SIG-M5 treated with dmso at 0.1 percent for 504 hours (cell line): ENCODE data around the gene PIEZO1.
"Not testable (repeated sequence)": the region's sequence is repeated elsewhere in the genome, so short reads cannot be mapped to it uniquely, and the experiment has no call there.

Source experiments
- DNase-seq: peaks from one replicate; lab custom pipeline; 2025; ENCODE audit not compliant: unreplicated experiment; lab: John Stamatoyannopoulos, UW

PIEZO1 gene, protein sequence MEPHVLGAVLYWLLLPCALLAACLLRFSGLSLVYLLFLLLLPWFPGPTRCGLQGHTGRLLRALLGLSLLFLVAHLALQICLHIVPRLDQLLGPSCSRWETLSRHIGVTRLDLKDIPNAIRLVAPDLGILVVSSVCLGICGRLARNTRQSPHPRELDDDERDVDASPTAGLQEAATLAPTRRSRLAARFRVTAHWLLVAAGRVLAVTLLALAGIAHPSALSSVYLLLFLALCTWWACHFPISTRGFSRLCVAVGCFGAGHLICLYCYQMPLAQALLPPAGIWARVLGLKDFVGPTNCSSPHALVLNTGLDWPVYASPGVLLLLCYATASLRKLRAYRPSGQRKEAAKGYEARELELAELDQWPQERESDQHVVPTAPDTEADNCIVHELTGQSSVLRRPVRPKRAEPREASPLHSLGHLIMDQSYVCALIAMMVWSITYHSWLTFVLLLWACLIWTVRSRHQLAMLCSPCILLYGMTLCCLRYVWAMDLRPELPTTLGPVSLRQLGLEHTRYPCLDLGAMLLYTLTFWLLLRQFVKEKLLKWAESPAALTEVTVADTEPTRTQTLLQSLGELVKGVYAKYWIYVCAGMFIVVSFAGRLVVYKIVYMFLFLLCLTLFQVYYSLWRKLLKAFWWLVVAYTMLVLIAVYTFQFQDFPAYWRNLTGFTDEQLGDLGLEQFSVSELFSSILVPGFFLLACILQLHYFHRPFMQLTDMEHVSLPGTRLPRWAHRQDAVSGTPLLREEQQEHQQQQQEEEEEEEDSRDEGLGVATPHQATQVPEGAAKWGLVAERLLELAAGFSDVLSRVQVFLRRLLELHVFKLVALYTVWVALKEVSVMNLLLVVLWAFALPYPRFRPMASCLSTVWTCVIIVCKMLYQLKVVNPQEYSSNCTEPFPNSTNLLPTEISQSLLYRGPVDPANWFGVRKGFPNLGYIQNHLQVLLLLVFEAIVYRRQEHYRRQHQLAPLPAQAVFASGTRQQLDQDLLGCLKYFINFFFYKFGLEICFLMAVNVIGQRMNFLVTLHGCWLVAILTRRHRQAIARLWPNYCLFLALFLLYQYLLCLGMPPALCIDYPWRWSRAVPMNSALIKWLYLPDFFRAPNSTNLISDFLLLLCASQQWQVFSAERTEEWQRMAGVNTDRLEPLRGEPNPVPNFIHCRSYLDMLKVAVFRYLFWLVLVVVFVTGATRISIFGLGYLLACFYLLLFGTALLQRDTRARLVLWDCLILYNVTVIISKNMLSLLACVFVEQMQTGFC (N-terminal part only)

DNA sequence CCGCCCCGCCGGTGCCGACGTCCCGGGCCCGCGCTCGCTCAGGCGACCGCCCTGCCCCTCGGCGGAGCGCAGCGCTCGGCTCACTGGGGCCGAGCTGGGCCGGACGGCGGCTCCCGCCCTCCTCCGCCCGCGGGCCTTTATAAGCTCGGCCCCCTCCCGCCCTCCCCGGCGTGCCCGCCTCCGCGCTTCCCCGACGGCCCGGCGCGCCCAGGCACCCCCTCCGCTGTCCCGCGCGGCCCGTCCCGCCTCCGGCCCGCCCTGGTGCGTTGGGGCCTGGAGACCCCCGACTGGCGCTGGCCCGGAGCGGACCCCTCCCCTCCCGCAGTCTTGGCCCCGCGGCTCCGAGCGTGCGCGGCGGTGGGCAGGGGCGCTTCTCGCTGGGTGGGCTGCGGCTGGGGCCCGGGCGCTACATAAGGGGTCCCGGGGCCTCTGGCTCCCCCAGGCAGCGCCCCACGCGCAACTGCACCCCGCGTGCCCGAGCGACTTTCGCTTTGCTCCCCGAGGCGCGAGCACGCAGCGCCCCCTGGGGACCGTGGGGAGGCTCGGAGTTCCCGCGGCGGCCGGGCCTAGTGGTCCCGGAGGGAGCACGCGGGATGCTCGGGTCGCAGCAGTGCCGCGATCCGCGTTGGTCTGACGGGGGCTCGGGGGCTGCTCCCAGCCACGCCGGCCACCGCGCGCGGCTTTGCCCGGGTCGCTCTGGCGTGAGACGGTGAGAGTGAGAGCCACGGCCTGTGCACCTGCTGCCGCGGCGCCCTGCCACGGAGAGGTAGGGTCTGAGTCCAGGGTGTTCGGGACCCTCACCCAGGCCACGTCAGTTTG lies at the start of gene PIEZO1:
TSS of gene PIEZO1 (minus strand) at position 115 of the 819 bp plus-strand sequence. CDS start 256 bp downstream, outside the sequence.
- no peak for DNase-seq

DNA sequence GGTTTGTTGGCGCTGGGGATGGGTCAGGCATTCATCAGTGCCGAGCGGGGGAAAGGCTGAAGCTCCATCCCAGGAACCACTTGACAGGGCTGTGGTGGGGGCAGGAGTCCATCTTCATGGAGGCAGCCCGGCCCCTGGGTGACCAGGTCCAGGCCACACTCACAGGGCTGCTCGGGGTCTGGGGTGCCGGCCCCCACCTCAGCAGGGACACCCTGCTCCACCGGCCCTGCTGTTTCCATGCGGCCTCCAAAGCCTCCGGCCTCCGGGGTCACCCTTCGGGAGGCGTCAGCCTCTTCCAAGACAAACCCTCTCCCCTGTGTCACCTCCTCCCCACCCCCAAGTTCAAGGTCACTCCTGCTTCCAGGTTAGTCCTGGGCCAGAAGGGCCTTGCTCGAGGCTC lies 49.6 kb upstream of the PIEZO1 start:
- no peak for DNase-seq

DNA sequence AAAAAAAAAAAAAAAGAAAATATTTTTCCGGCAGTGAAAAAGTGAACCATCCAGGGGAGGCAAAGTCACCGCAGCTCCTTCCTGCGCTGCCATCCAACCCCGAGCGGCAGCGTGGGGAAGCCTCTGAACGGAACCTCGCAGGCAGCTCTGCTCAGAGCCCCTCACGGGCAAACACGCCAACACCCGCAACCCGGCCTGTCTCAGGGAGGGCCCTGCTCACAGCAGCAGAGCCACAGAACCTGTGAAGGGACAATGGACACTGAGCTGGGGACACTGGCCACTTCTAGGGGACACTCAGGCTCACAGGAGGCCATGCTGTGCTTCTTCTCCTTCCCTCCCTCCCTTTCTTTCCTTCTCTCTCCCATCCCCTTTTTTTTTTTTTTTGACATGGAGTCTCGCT lies 48.1 kb upstream of the PIEZO1 start:
- DNase-seq, result no peak

DNA sequence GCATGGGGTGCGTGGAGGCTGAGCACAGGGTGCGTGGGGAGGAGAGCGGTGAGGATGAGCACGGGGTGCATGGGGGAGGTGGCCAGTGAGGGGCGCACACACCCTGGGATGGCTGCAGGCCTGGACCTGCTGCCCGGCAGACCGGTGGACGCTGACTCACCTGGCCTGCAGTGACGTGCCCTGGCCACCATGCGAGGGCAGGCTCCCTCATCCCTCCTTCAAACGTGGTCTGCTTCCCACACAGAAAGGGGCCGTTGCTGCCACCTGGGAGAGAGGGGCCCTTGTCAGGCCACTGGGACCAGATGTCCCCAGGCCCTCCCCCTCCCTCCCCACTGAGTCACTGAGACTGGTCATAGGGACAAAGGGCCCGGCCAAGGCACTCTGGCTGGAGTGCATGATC lies 46.8 kb upstream of the PIEZO1 start:
- DNase-seq, result no peak

DNA sequence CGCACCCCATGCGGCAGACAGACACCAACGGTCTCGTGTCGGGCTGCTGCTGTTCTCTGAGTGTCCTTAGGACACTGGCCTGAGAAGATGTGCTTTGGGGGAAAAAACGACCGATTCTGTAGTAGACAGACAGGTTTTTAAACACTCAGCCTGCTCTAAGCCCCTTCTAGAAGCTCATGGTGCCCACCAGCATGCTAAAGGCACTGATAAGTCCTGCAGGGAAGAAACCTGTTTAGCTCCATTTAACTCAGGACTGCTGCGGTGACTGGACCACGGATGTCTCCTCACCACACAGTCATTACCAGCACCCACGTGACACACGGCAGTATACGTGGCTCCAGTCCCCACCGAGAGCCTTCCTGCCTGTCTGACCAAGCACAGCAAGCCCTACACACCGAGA lies 45.8 kb upstream of the PIEZO1 start:
- DNase-seq, result no peak

DNA sequence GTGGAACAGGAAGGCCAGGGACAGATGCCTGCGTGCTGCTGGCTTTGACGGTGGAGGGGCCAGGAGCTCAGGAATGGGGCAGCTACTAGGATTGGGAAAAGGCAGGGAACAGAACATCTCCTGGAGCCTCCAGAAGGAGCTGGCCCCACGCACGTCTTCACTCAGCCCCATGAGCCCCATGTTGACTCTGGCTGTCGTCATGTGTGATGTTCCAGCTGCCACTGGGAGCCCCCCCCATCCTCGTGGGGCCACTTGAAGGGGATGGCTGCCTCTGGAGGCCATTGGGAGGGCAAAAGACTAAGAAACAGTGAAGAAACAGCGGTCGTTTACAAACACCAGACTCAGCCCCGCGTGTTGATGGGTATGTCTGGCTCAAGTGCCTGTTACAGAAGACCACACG lies 45.2 kb upstream of the PIEZO1 start:
- DNase-seq, result no peak

DNA sequence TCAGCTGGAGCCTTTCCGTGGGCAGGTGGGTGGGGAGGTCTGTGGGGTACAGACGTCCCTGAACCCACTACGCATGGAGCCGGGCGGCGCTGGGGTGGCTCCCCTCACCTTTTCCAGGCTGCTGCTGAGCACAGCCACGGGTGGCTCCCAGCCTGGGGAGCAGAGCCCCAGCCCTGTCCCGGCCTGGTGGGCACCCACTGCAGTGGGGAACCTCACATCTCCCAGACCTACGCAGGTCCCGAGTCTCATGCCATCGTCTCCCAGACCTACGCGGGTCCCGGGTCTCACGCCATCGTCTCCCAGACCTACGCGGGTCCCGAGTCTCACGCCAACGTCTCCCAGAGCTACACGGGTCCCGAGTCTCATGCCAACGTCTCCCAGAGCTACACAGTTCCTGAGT lies 43.7 kb upstream of the PIEZO1 start:
- DNase-seq, result no peak

DNA sequence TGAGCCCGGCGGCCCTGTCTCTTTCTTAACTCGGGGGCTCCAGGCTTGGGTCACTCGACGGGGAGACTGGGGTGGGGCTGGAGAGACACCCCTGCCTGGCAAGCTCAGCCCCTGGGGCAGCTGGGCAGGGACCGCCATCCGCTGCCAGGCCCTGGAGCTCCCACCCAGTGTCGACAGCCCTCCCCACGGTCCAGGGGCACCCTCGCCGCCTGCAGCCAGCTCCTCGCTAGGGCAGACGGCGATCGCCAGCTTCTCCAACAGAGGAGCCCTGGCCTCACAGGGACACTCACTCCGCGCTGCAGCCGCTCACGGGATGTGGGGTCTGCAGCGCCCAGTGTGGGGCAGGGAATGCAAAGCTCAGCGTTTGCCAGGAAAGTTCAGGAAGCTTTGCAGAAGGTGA lies 42.7 kb upstream of the PIEZO1 start:
- no peak for DNase-seq

DNA sequence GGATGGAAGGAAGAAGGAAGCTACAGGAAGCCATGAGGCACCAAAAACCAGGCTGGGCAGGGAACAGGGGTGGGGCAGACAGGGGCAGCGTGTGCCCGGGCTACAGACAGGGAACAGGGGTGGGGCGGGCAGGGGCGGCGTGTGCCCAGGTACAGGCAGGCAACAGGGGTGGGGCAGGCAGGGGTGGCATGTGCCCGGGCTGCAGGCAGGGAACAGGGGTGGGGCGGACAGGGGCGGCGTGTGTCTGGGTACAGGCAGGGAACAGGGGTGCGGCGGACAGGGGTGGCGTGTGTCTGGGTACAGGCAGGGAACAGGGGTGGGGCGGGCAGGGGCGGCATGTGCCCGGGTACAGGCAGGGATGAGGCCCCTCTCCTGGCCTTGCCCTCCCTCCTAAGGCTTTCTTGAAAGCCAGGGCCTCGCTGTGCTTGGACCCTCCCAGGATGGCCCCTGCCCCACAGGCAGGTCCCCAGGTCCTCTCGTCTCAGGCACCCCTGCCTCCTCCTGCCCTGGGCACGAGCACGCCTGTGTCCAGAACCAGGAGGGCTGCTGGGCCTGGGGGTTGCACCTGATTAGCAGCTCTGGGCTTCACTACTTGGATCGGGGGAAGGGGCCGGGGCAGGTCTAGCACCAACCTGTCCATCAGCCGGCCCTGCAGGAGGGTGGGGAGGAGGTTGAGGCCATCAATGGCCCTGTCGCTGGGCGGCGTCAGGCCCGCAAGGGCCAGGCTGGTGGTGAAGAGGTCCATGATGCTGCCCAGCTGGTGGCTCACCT lies 41.2 kb upstream of the PIEZO1 start:
- no peak for DNase-seq

DNA sequence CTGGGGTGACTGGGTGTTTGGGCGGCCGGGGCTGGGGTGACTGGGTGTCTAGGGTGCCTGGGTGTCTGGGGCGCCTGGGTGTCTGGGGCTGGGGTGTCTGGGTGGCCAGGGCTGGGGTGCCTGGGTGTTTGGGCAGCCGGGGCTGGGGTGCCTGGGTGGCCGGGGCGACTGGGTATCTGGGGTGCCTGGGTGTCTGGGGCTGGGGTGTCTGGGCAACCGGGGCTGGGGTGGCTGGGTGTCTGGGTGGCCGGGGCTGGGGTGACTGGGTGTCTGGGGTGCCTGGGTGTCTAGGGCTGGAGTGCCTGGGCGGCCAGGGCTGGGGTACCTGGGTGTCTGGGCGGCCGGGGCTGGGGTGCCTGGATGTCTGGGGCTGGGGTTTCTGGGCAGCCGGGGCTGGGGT lies 40.1 kb upstream of the PIEZO1 start:
- no peak for DNase-seq

DNA sequence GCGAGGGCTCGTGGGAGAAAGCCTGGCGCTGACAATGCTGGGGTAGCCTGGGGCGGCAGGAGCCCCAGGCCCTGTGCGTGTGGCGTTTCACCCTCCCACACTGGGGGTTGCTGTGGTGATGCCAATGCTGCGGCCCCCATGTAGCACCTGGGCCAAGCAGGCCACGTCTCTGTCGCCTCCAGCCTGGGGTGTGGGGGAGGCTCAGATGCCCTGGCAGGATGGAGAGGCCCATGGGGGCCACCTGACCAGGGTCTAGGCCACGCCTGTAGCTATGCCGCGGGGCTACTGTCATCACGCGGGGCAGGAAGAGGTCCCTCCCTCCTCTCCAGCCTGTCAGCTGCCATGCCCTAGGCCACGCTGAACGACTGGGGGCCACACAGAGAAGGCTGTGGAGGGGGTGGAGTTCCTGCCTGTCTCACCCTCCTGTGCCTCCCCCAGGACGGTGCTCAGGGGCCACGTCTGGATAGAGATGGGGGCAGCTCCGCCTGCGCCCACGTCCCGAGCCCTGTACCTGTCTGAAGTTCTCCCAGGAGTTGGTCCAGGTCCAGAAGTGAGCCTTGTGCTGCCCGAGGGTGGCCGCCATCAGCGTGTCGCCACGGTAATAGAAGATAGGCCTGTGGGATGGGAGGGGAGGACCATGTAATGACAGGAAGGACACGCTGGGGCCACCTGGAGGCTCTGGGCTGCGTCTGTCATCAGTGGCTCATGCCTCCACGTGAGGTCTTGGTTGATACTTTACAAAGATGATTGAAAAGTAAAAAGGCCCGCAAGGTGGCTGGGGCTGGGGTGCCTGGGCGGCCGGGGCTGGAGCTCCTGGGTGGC lies 39.4 kb upstream of the PIEZO1 start:
- DNase-seq, result no peak

DNA sequence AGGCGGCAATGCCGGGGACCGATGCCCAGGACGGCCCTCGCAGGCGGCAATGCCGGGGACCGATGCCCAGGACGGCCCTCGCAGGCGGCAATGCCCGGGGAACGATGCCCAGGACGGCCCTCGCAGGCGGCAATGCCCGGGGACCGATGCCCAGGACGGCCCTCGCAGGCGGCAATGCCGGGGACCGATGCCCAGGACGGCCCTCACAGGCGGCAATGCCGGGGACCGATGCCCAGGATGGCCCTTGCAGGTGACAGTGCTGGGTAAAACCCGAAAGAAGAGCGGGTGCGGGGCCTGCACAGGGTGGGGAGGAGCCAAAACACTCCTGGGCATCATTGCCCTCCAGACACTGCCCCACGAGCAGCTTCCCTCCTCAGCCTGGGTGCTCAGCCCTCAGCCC lies 38.6 kb upstream of the PIEZO1 start:
- not testable (repeated sequence) for DNase-seq

DNA sequence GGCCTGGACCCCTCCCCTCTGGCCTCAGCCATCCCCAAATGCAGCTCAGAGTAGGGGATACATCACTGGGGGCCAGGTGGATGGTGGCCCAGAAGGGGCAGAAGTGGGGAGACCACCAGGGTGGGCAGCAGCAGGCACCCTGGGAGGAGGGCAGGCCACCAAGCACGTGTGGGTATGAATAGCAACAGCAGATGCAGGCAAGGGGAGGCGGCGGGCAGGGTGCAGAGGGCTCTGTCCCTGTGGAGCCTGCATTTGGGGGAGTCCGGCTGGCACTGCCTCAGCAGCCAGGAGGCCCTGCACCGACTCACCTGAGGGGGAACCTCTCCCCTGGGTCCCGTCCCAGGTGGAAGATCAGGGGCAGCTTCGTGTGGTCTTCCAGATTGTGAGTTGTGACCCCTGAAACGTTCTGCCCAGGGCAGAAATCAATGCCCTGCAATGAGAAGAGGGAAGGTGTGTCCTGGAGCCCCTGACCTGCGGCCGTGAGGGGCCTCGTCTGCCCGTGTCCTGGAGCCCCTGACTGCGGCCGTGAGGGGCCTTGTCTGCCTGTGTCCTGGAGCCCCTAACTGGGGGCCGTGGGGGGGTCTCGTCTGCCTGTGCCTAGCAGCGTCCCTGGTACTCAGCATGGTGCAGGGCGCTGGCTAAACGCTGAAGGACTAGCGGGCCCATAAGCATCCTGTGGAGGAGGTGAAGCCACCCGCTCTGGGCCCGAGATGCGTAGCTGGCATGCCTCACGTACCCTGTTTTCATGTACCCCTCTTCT lies 37.4 kb upstream of the PIEZO1 start:
- DNase-seq, result no peak

DNA sequence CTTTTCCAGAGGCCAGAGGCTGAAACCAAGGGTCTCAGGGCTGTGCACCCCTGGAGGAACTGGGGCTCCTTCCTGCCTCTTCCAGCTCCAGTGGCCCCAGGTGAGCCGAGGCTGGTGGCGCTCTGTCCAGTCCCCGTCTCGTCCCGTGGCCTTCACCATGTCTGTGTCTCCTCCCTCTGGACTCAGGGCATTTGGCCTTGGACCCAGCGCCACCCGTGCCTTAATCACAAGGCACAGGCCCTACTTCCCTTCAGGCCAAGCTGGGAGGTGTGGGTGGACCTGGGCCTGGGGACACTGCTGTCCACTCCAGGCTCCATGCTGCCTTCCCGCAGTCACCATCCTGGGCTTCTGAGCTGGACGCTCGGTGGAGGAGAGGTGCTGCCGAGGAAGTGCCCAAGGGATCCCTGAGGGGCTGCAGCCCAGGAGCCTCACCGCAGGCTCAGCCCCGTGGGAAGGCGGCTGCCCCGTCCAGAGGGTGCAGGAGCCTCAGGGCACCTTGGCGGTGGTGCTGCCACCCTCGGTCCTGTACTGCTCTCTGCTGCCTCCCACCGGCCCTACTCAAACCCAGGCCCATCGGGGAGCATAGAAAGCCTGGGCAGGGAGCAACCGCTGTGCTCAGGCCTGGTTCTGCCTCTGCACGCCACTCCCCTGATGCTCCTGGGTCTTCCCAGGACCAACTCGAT lies 36.3 kb upstream of the PIEZO1 start:
- DNase-seq, result no peak

DNA sequence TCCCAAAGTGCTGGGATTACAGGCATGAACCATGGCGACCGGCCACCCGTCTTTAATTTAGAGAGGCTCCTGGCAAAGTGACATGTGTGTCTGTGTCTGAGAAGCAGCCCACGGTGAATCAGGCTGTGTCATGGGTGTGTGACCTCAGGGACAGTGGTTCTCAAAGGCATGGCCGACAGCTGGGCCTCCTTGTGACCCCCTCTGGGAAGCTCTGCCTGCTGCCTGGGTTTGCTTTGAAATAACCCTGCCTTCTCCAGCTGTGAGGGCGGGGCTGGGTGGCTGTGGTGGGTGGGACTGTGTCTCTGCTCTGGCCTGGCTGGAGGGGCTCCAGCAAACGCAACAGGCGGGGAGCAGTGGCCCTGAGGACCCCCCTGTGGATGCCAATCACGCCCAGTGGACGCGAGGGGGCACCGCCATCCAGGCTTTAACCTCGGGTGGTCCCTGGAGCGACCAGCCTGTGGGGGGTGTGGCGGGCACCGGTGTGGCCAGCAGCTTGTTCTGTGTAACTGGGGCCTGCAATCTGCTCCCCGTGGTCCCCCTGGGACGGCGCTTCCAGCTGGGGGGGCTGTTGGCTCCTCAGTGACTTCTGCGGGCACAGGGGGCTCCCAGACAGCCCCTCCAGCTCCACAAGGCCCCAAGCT lies 35.5 kb upstream of the PIEZO1 start:
- no peak for DNase-seq

DNA sequence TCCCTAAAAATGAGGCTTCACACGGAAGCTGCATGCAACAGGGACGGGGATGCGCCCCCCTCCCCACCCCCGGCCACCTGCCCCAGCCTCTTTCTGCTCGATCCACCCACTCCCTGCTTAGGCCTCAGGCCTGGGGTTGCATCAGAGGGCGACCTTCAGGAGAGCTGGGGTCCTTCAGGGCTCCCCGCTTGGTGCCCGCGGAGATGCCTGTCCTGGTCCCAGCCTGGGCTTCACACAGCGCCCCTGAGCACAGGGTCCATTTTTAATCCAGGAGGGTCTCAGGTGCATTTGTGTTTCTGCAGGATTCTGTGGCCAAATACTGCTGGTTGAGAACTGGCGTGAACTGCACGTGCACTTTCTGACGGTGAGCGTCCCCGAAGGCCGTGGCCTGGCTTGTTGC lies 34.1 kb upstream of the PIEZO1 start:
- no peak for DNase-seq

DNA sequence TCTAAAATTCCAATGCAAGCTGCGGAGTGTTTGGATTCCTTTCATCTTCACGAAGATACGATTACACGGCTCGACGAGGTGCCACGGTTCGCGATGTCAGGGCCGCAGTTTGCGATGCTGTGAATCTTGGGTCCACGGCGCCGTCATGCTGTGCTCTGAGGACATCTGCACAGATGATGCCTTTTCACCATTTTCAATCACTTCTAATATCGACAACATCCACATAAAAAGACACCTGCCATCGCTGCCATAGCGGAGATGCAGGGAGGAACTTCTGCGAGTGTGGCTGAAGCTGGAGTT lies 33.5 kb upstream of the PIEZO1 start:
- DNase-seq, result no peak
